Measurements from ENCODE around the gene LCTL. TPM values are rescaled to one million over a fixed set of nuclear protein-coding genes. Genes with fewer than 3 reads are reported as not detected.

Gene LCTL, protein sequence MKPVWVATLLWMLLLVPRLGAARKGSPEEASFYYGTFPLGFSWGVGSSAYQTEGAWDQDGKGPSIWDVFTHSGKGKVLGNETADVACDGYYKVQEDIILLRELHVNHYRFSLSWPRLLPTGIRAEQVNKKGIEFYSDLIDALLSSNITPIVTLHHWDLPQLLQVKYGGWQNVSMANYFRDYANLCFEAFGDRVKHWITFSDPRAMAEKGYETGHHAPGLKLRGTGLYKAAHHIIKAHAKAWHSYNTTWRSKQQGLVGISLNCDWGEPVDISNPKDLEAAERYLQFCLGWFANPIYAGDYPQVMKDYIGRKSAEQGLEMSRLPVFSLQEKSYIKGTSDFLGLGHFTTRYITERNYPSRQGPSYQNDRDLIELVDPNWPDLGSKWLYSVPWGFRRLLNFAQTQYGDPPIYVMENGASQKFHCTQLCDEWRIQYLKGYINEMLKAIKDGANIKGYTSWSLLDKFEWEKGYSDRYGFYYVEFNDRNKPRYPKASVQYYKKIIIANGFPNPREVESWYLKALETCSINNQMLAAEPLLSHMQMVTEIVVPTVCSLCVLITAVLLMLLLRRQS
- 0.17 and 1.6 TPM in 2 replicates for total RNA-seq

DNA sequence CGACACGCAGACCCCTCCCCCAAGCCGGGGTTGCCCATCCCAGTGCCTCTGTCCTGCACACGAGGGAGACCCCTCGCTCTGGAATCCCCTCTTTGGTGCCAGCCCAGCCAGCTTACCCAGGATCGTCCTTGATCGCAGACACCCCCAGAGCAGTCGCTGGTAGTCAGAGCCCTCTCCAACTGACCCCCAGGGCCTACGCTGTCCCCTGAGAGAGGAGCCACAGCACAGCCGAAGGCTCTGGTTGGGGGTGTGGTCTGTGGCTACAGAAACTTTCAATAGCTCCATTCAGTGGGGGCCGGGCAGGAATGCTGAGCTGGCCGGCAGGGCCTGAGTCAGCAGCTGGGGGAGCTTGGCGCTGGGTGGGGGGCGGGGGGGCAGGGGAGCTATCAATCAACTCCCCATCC lies at the start of gene LCTL:
LCTL (minus strand) TSS at position 258 of the 404 bp plus-strand sequence. CDS start 633 bp downstream, outside the sequence.

DNA sequence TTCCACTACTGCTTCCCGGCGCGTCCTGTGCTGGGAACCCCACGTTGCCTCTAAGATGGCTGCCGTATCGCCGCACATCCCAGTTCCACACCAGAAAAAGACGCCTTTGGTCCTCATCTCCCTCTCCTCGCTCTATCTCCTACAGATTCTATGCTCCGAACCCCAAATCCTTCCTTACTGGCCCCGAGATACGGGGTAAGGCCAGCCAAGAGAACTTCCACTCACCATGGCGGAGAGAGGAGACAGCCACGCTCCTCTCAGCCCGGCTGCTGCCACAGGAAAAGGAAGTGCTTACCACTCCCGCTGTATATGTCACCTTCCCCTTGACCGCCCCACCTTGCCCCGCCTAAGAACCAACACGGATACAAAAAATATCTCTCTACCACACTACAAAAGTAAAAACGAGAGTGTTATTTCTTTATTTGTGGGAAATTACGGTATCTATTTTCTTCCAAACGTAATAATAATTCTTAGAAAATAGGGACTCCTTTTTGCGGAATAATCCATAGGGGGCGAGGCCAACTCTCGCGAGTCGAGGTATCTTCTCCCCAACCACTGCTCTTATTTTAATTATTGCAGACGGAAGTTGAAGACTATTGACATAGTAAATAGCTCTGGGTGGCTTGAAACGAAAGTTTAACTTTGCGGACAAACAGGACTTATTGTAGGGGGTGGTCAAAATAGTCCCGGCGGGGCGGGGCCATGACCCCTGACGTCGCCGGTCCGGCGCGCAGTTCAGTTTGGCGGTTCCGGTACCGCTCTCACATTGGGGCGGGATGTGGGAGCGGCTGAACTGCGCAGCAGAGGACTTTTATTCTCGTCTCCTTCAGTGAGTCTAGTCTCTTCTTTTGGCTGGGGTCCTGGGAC lies 61.0 kb downstream of the LCTL start, which contains the start of the genes RPL4 and ZWILCH:
RPL4 (minus strand) TSS at position 293 of the 867 bp plus-strand sequence; CDS start at position 228, 65 bp downstream.
ZWILCH (plus strand) TSS at position 764 of the 867 bp plus-strand sequence; CDS start at position 777, 13 bp downstream.

Other genes with a start within 250 kb of the LCTL start
- gene TIPIN, start 209.3 kb downstream of the LCTL start, total RNA-seq: 7.4 and 12.9 TPM in 2 replicates
- 64.2 and 65.0 TPM in 2 replicates for gene MAP2K1, start 179.1 kb downstream of the LCTL start, total RNA-seq
- 17.3 and 23.8 TPM in 2 replicates for gene SNAPC5, start 68.2 kb downstream of the LCTL start, total RNA-seq
- 3,026 and 3,138 TPM in 2 replicates for gene RPL4, start 61.1 kb downstream of the LCTL start, total RNA-seq
- gene ZWILCH, start 60.7 kb downstream of the LCTL start, total RNA-seq: 5.8 and 11.7 TPM in 2 replicates
- gene SMAD6, start 136.2 kb upstream of the LCTL start, total RNA-seq: 20.8 and 27.9 TPM in 2 replicates

Measured in smooth muscle cell of the pulmonary artery (primary cell).